ENCODE results near the gene TPSB2.
"Not testable (repeated sequence)": the region's sequence is repeated elsewhere in the genome, so short reads cannot be mapped to it uniquely, and the experiment has no call there.

- TF ChIP-seq, protein P1, sequence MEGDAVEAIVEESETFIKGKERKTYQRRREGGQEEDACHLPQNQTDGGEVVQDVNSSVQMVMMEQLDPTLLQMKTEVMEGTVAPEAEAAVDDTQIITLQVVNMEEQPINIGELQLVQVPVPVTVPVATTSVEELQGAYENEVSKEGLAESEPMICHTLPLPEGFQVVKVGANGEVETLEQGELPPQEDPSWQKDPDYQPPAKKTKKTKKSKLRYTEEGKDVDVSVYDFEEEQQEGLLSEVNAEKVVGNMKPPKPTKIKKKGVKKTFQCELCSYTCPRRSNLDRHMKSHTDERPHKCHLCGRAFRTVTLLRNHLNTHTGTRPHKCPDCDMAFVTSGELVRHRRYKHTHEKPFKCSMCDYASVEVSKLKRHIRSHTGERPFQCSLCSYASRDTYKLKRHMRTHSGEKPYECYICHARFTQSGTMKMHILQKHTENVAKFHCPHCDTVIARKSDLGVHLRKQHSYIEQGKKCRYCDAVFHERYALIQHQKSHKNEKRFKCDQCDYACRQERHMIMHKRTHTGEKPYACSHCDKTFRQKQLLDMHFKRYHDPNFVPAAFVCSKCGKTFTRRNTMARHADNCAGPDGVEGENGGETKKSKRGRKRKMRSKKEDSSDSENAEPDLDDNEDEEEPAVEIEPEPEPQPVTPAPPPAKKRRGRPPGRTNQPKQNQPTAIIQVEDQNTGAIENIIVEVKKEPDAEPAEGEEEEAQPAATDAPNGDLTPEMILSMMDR (IDR thresholded peaks at IDR 0.05), result not testable (repeated sequence)
- TF ChIP-seq POLR2AphosphoS5 (IDR thresholded peaks at IDR 0.05), result not testable (repeated sequence)
These were observed at the start of gene TPSB2 for GRCh38 chr16:1230084-1230470.
